ENCODE measurements around the gene SMIM28.

- TF ChIP-seq CTCF (IDR thresholded peaks at IDR 0.05; ENCODE audit: insufficient read depth, low read length, poor library complexity, severe bottlenecking) (no peak), EZH2phosphoT487 (conservative IDR thresholded peaks at IDR 0.05; ENCODE audit: low read length) (no peak)
Measured at GRCh38 chr6:138400326-138400725, 22.6 kb downstream of the SMIM28 start.

Data from SU-DHL-6 (cell line).